CMK (cell line): ENCODE results near the gene B3GNT4.
"Not testable (repeated sequence)": the region's sequence is repeated elsewhere in the genome, so short reads cannot be mapped to it uniquely, and the experiment has no call there.

Experiments used
- DNase-seq: peaks from one replicate; pipeline ENCODE4 v3.0.0-alpha.2; 2010; ENCODE audit warnings: low read depth

B3GNT4 gene

GRCh38 chr12:122189626-122190475 lies 13.7 kb upstream of the B3GNT4 start:
- DNase-seq = no peak

- DNase-seq = peak; percentile 40
Measured at GRCh38 chr12:122190842-122191668, 12.5 kb upstream of the B3GNT4 start.

- DNase-seq = no peak
Measured at GRCh38 chr12:122192441-122192840, 11.1 kb upstream of the B3GNT4 start.

- no peak for DNase-seq
Measured at GRCh38 chr12:122194804-122195203, 8.7 kb upstream of the B3GNT4 start.

- no peak for DNase-seq
Measured at GRCh38 chr12:122195405-122195804, 8.1 kb upstream of the B3GNT4 start.

- DNase-seq = no peak
Measured at GRCh38 chr12:122197612-122197966, 5.9 kb upstream of the B3GNT4 start.

GRCh38 chr12:122199484-122200355 lies 3.8 kb upstream of the B3GNT4 start:
- DNase-seq = no peak

GRCh38 chr12:122200541-122201175 lies 2.9 kb upstream of the B3GNT4 start:
- no peak for DNase-seq

- no peak for DNase-seq
Measured at GRCh38 chr12:122201381-122201780, 2.1 kb upstream of the B3GNT4 start.

- DNase-seq = no peak
Measured at GRCh38 chr12:122202017-122202416, 1.5 kb upstream of the B3GNT4 start.

- not testable (repeated sequence) for DNase-seq
Measured at GRCh38 chr12:122202811-122203210, 698 bp upstream of the B3GNT4 start.

GRCh38 chr12:122204167-122205052 lies 901 bp downstream of the B3GNT4 start:
- no peak for DNase-seq

- DNase-seq = no peak
Measured at GRCh38 chr12:122205053-122205925, 1.8 kb downstream of the B3GNT4 start.

GRCh38 chr12:122206111-122206881 lies 2.8 kb downstream of the B3GNT4 start:
- no peak for DNase-seq

- DNase-seq = no peak
Measured at GRCh38 chr12:122206976-122207375, 3.5 kb downstream of the B3GNT4 start.

GRCh38 chr12:122207391-122207790 lies 3.9 kb downstream of the B3GNT4 start:
- no peak for DNase-seq

- DNase-seq = no peak
Measured at GRCh38 chr12:122208073-122208820, 4.7 kb downstream of the B3GNT4 start.

GRCh38 chr12:122215771-122216170 lies 12.3 kb downstream of the B3GNT4 start:
- no peak for DNase-seq
